ENCODE measurements around the gene SPAG4. TPM values are rescaled to one million over a fixed set of nuclear protein-coding genes. Genes with fewer than 3 reads are reported as not detected.

The SPAG4 gene
- total RNA-seq, 1 experiment from 2014 or later = 1.6 TPM

GRCh38 chr20:35648836-35649235, 33.2 kb downstream of the SPAG4 start:
- peaks cover 11% of the 10 kb centered on the region for H3K4me1 Mint-ChIP-seq (ENCODE audit: insufficient read depth, unreplicated experiment)
- no peaks in the 10 kb centered on the region for H3K27me3 Mint-ChIP-seq (ENCODE audit: insufficient read depth, unreplicated experiment)
- no peaks in the 10 kb centered on the region for H3K9me3 Mint-ChIP-seq (ENCODE audit: unreplicated experiment)
- TF ChIP-seq, protein P1, sequence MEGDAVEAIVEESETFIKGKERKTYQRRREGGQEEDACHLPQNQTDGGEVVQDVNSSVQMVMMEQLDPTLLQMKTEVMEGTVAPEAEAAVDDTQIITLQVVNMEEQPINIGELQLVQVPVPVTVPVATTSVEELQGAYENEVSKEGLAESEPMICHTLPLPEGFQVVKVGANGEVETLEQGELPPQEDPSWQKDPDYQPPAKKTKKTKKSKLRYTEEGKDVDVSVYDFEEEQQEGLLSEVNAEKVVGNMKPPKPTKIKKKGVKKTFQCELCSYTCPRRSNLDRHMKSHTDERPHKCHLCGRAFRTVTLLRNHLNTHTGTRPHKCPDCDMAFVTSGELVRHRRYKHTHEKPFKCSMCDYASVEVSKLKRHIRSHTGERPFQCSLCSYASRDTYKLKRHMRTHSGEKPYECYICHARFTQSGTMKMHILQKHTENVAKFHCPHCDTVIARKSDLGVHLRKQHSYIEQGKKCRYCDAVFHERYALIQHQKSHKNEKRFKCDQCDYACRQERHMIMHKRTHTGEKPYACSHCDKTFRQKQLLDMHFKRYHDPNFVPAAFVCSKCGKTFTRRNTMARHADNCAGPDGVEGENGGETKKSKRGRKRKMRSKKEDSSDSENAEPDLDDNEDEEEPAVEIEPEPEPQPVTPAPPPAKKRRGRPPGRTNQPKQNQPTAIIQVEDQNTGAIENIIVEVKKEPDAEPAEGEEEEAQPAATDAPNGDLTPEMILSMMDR (IDR thresholded peaks at IDR 0.05; ENCODE audit: unreplicated experiment) = no peak
- ChIA-PET CTCF (interaction anchor here (0.6 kb wide), 1 partner anchor 182 kb away, joined by 3 read pairs; no protein-coding TSS in a partner anchor), POLR2A (interaction anchor here (0.6 to 3.2 kb wide), 8 partner anchors 8 to 102 kb away, joined by 3 to 34 read pairs (median 4); no protein-coding TSS in a partner anchor)
- peaks cover 53% of the 10 kb centered on the region for H3K36me3 Mint-ChIP-seq (ENCODE audit: insufficient read depth, unreplicated experiment)
- H3K4me3 Mint-ChIP-seq (ENCODE audit: unreplicated experiment) = no peak overlapping the region
- intact Hi-C loops (cut with micrococcal nuclease) = no loop called here
- H3K27ac Mint-ChIP-seq (ENCODE audit: low read depth, unreplicated experiment) = no peak overlapping the region
- peak; percentile 18 for DNase-seq (ENCODE audit: unreplicated experiment)
- no TSS peak for BruUV-seq (replicated peaks)

GRCh38 chr20:35650632-35651031, 35.0 kb downstream of the SPAG4 start:
- intact Hi-C loops (cut with micrococcal nuclease) = no loop called here
- POLR2A ChIA-PET = interaction anchor here (1.5 to 3.2 kb wide), 2 partner anchors 12 to 134 kb away, joined by 4 to 34 read pairs; no protein-coding TSS in a partner anchor
- Mint-ChIP-seq H3K4me1 (ENCODE audit: insufficient read depth, unreplicated experiment) (no peaks in the 10 kb centered on the region), H3K27me3 (ENCODE audit: insufficient read depth, unreplicated experiment) (no peaks in the 10 kb centered on the region), H3K27ac (ENCODE audit: low read depth, unreplicated experiment) (no peak overlapping the region), H3K36me3 (ENCODE audit: insufficient read depth, unreplicated experiment) (peaks cover 41% of the 10 kb centered on the region), H3K9me3 (ENCODE audit: unreplicated experiment) (no peaks in the 10 kb centered on the region), H3K4me3 (ENCODE audit: unreplicated experiment) (no peak overlapping the region)
- DNase-seq (ENCODE audit: unreplicated experiment) = no peak
- CTCF ChIA-PET = no interaction called here
- TF ChIP-seq, protein P1 (IDR thresholded peaks at IDR 0.05; ENCODE audit: unreplicated experiment) = no peak
- no TSS peak for BruUV-seq (replicated peaks)

GRCh38 chr20:35651958-35652357, 36.3 kb downstream of the SPAG4 start:
- ChIA-PET POLR2A (interaction anchor here (0.7 to 6.0 kb wide), 5 partner anchors 9 to 73 kb away, joined by 3 to 54 read pairs (median 4); partner anchors contain the start of genes CPNE1 and RBM12), CTCF (interaction anchor here (0.6 to 0.7 kb wide), 3 partner anchors 12 to 904 kb away, joined by 3 read pairs; no protein-coding TSS in a partner anchor)
- TF ChIP-seq, protein P1 (IDR thresholded peaks at IDR 0.05; ENCODE audit: unreplicated experiment) = no peak
- Mint-ChIP-seq H3K27me3 (ENCODE audit: insufficient read depth, unreplicated experiment) (no peaks in the 10 kb centered on the region), H3K4me1 (ENCODE audit: insufficient read depth, unreplicated experiment) (peaks cover under 1% of the 10 kb centered on the region), H3K9me3 (ENCODE audit: unreplicated experiment) (no peaks in the 10 kb centered on the region), H3K4me3 (ENCODE audit: unreplicated experiment) (no peak overlapping the region), H3K36me3 (ENCODE audit: insufficient read depth, unreplicated experiment) (peaks cover 38% of the 10 kb centered on the region), H3K27ac (ENCODE audit: low read depth, unreplicated experiment) (no peak overlapping the region)
- no peak for DNase-seq (ENCODE audit: unreplicated experiment)
- no TSS peak for BruUV-seq (replicated peaks)
- intact Hi-C loops (cut with micrococcal nuclease) = no loop called here

DNA sequence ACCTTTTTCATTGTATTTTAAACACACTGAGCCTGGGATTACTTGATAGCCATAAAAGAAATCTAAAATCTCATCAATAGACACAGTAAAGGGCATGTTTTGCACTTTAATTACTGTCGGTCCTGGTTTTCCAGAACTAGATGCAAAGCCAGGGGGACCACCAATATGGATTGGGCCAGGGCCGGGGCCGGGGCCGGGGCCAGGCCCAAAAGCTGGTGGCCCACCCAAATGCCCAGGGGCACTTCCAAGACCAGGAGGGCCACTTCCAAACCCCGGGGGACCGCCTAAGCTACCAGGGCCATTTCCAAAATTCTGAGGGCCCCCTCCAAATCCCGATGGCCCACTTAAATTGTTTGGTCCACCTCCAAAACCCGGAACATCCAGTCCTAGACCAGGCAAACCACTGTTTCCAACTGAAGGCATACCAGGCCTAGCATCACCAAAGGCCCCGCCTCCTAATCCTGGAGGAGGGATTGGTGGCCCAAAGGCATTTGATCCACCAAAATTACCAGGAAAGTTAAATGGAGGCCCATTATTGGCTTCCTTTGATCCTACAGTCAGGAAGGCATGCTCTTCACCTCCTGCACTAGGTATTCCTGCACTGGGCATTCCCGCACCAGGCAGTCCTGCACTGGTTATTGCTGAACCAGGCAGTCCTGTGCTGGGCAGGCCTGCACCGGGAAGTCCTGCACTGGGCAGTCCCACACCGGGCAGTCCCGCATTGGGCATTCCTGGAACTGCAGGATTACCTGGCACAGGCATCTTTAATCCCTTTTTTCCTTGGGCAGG, 37.2 kb downstream of the SPAG4 start:
- no TSS peak for BruUV-seq (replicated peaks)
- ChIA-PET CTCF (interaction anchor here (0.6 to 0.7 kb wide), 3 partner anchors 17 to 903 kb away, joined by 3 read pairs; no protein-coding TSS in a partner anchor), POLR2A (interaction anchor here (0.9 to 6.0 kb wide), 4 partner anchors 8 to 34 kb away, joined by 3 to 54 read pairs (median 6); partner anchors contain the start of genes CPNE1 and RBM12)
- peaks cover 7% of the 10 kb centered on the region for H3K4me1 Mint-ChIP-seq (ENCODE audit: insufficient read depth, unreplicated experiment)
- no peak for DNase-seq (ENCODE audit: unreplicated experiment)
- TF ChIP-seq, protein P1 (IDR thresholded peaks at IDR 0.05; ENCODE audit: unreplicated experiment) = no peak
- H3K9me3 Mint-ChIP-seq (ENCODE audit: unreplicated experiment) = no peaks in the 10 kb centered on the region
- no peak overlapping the region for H3K4me3 Mint-ChIP-seq (ENCODE audit: unreplicated experiment)
- H3K36me3 Mint-ChIP-seq (ENCODE audit: insufficient read depth, unreplicated experiment) = peaks cover 35% of the 10 kb centered on the region
- H3K27me3 Mint-ChIP-seq (ENCODE audit: insufficient read depth, unreplicated experiment) = no peaks in the 10 kb centered on the region
- no peak overlapping the region for H3K27ac Mint-ChIP-seq (ENCODE audit: low read depth, unreplicated experiment)
- intact Hi-C loops (cut with micrococcal nuclease) = no loop called here

Data from MCF 10A (cell line).